ENCODE data around the gene DLG2. TPM values are rescaled to one million over a fixed set of nuclear protein-coding genes. Genes with fewer than 3 reads are reported as not detected.
A peak's percentile ranks its signal among the peaks of the same experiment; 100 is the strongest.

Gene DLG2
- total RNA-seq, 1 donor from 2014 or later: 1.8 TPM

DNA sequence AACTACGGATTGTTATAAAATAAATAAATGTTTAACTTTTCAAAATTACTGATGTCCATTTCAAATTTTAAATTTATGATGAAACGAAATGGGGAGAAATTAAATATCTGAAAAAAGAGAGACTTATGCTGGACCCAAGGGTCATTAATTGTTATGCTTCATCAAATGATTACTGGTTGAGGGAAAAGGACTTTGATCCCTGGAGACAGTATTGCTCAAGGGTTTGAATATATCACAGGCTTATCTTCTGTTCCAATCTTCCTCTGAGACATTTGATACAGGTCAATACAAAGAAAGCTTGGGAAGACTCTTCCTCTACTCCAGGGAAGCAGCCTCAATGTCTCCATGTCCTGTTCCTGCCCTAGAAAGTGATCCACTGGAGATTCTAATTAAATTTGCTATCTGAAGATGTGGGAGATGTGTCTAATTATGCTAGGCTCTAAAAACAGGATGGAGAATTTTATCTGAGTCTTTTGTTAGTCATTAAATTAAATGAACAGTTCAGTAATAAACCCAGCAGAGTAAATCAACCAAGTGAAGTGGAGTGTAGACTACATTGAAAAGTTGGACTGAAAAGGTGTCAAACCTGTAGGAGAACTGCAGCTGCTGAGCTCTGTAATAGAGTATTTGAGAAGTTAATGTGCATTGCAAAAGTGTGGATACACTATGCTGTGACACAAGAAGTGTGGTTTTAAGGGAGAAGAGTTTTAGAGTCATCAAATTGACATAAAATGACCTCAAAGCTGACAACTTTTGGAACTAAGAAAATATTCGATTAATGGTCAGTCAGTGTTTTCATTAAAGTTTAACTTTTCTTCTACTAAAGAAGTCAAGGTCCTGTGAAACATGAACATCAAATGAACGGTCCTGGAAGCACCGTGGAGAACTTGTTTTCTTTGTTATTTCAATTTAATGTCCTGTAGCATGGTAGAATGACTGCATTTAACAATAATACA, 1717.3 kb downstream of the DLG2 start:
- Histone ChIP-seq H3K27me3 (ENCODE audit: insufficient read depth, low read length) (no peaks in the 10 kb centered on the region), H3K27ac (ENCODE audit: low read depth, low read length) (no peak overlapping the region), H2AFZ (ENCODE audit: low read depth, low read length) (no peak overlapping the region), H4K20me1 (ENCODE audit: insufficient read depth, low read length) (no peaks in the 10 kb centered on the region), H3K79me2 (ENCODE audit: insufficient read depth, low read length) (no peaks in the 10 kb centered on the region), H3K9me3 (ENCODE audit: insufficient read depth, low read depth, low read length) (no peaks in the 10 kb centered on the region), H3K4me1 (ENCODE audit: insufficient read depth, low read length) (no peaks in the 10 kb centered on the region), H3K4me2 (ENCODE audit: low read length) (no peak overlapping the region), H3K36me3 (ENCODE audit: insufficient read depth, low read length) (no peaks in the 10 kb centered on the region), H3K4me3 (ENCODE audit: insufficient read depth, low read depth, low read length) (no peak overlapping the region), H3K9ac (ENCODE audit: low read length) (no peak overlapping the region)
- no peak for FAIRE-seq
- no peak overlapping the region for H3K27ac Mint-ChIP-seq (ENCODE audit: unreplicated experiment)
- no peaks in the 10 kb centered on the region for H3K36me3 Mint-ChIP-seq (ENCODE audit: low read depth, unreplicated experiment)
- no peaks in the 10 kb centered on the region for H3K27me3 Mint-ChIP-seq (ENCODE audit: low read depth, unreplicated experiment)
- TF ChIP-seq EZH2 (IDR thresholded peaks at IDR 0.05; ENCODE audit: insufficient read depth, low read length): no peak
- H3K9me3 Mint-ChIP-seq (ENCODE audit: unreplicated experiment): no peaks in the 10 kb centered on the region
- H3K4me3 Mint-ChIP-seq (ENCODE audit: unreplicated experiment): no peak overlapping the region
- peaks cover 7% of the 10 kb centered on the region for H3K4me1 Mint-ChIP-seq (ENCODE audit: low read depth, unreplicated experiment)
- DNase-seq (ENCODE audit: low read depth): no peak

DNA sequence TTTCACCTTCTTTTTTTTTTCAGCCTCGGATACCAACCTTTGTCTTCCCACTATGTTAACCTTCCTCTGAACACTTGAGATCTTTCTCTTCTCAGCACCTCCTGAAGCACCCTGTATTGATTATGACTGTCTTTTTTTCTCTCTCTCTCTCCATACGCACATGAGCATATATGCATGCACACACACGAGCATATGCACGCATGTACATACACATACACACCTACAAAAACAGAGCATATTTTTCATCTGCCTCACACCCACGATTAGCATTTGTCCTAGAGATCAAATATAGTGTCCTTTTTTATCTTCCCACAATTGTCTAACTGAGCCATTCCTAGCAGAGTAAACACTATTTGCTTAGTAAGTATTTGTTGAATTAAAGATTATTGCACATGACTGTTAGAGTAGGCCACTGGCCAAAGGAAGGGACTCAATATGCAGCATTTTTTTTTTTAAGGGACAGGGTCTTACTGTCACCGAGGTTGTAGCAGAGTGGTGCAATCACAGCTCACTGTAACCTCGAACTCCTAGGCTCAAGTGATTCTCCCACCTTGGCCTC, 1718.8 kb downstream of the DLG2 start:
- H3K4me1 Mint-ChIP-seq (ENCODE audit: low read depth, unreplicated experiment): peaks cover 8% of the 10 kb centered on the region
- H3K36me3 ChIP-seq (ENCODE audit: insufficient read depth, low read length): no peaks in the 10 kb centered on the region
- no peaks in the 10 kb centered on the region for H4K20me1 ChIP-seq (ENCODE audit: insufficient read depth, low read length)
- no peak overlapping the region for H2AFZ ChIP-seq (ENCODE audit: low read depth, low read length)
- no peak overlapping the region for H3K4me3 Mint-ChIP-seq (ENCODE audit: unreplicated experiment)
- TF ChIP-seq, protein P1, sequence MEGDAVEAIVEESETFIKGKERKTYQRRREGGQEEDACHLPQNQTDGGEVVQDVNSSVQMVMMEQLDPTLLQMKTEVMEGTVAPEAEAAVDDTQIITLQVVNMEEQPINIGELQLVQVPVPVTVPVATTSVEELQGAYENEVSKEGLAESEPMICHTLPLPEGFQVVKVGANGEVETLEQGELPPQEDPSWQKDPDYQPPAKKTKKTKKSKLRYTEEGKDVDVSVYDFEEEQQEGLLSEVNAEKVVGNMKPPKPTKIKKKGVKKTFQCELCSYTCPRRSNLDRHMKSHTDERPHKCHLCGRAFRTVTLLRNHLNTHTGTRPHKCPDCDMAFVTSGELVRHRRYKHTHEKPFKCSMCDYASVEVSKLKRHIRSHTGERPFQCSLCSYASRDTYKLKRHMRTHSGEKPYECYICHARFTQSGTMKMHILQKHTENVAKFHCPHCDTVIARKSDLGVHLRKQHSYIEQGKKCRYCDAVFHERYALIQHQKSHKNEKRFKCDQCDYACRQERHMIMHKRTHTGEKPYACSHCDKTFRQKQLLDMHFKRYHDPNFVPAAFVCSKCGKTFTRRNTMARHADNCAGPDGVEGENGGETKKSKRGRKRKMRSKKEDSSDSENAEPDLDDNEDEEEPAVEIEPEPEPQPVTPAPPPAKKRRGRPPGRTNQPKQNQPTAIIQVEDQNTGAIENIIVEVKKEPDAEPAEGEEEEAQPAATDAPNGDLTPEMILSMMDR (IDR thresholded peaks at IDR 0.05; ENCODE audit: insufficient read depth, low read depth, low read length): no peak
- no peak for TF ChIP-seq EZH2 (IDR thresholded peaks at IDR 0.05; ENCODE audit: insufficient read depth, low read length)
- no peak overlapping the region for H3K27ac ChIP-seq (ENCODE audit: low read depth, low read length)
- H3K9me3 ChIP-seq (ENCODE audit: insufficient read depth, low read depth, low read length): no peaks in the 10 kb centered on the region
- H3K36me3 Mint-ChIP-seq (ENCODE audit: low read depth, unreplicated experiment): no peaks in the 10 kb centered on the region
- no peaks in the 10 kb centered on the region for H3K27me3 Mint-ChIP-seq (ENCODE audit: low read depth, unreplicated experiment)
- no peaks in the 10 kb centered on the region for H3K79me2 ChIP-seq (ENCODE audit: insufficient read depth, low read length)
- H3K27ac Mint-ChIP-seq (ENCODE audit: unreplicated experiment): no peak overlapping the region
- FAIRE-seq (no peak), DNase-seq (ENCODE audit: low read depth) (no peak)
- no peaks in the 10 kb centered on the region for H3K9me3 Mint-ChIP-seq (ENCODE audit: unreplicated experiment)
- H3K27me3 ChIP-seq (ENCODE audit: insufficient read depth, low read length): no peaks in the 10 kb centered on the region
- H3K4me2 ChIP-seq (ENCODE audit: low read length): no peak overlapping the region
- no peak overlapping the region for H3K9ac ChIP-seq (ENCODE audit: low read length)
- no peaks in the 10 kb centered on the region for H3K4me1 ChIP-seq (ENCODE audit: insufficient read depth, low read length)
- H3K4me3 ChIP-seq (ENCODE audit: insufficient read depth, low read depth, low read length): no peak overlapping the region

DNA sequence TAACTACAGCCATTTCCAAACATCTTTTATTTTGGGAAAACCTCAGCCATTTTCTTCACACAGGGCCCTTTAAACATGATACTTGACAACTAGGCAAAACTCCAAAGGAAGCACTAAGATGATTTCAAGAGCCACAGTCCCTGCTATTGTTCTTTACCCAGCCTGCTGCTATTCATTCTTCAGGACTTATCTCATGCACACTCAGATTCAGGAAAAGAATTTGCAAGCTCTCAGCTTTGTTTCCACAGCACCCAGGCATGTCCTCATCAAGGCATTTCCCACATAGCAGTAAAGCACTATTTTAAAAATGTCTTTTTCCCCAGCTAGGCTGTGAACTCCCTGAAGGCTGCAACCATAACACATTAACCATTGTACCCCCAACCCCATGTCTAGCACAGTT, 1731.6 kb downstream of the DLG2 start:
- FAIRE-seq (no peak), DNase-seq (ENCODE audit: low read depth) (peak; percentile 39)
- no peak overlapping the region for H3K4me3 ChIP-seq (ENCODE audit: insufficient read depth, low read depth, low read length)
- Mint-ChIP-seq H3K27me3 (ENCODE audit: low read depth, unreplicated experiment) (no peaks in the 10 kb centered on the region), H3K27ac (ENCODE audit: unreplicated experiment) (peak overlapping the region; percentile 82), H3K4me3 (ENCODE audit: unreplicated experiment) (no peak overlapping the region), H3K4me1 (ENCODE audit: low read depth, unreplicated experiment) (peaks cover 8% of the 10 kb centered on the region), H3K36me3 (ENCODE audit: low read depth, unreplicated experiment) (no peaks in the 10 kb centered on the region), H3K9me3 (ENCODE audit: unreplicated experiment) (no peaks in the 10 kb centered on the region)
- no peak overlapping the region for H3K9ac ChIP-seq (ENCODE audit: low read length)
- H3K36me3 ChIP-seq (ENCODE audit: insufficient read depth, low read length): no peaks in the 10 kb centered on the region
- no peaks in the 10 kb centered on the region for H3K79me2 ChIP-seq (ENCODE audit: insufficient read depth, low read length)
- no peak overlapping the region for H2AFZ ChIP-seq (ENCODE audit: low read depth, low read length)
- H3K9me3 ChIP-seq (ENCODE audit: insufficient read depth, low read depth, low read length): no peaks in the 10 kb centered on the region
- H4K20me1 ChIP-seq (ENCODE audit: insufficient read depth, low read length): no peaks in the 10 kb centered on the region
- no peaks in the 10 kb centered on the region for H3K27me3 ChIP-seq (ENCODE audit: insufficient read depth, low read length)
- no peak overlapping the region for H3K4me2 ChIP-seq (ENCODE audit: low read length)
- H3K4me1 ChIP-seq (ENCODE audit: insufficient read depth, low read length): no peaks in the 10 kb centered on the region
- TF ChIP-seq, protein P1 (IDR thresholded peaks at IDR 0.05; ENCODE audit: insufficient read depth, low read depth, low read length): no peak
- no peak for TF ChIP-seq EZH2 (IDR thresholded peaks at IDR 0.05; ENCODE audit: insufficient read depth, low read length)
- H3K27ac ChIP-seq (ENCODE audit: low read depth, low read length): no peak overlapping the region
